Ovary (tissue), 3 donors: Measurements from ENCODE around the gene MAP6.

Experiments used
- CTCF ChIP-seq, 3 donors: fragments of 450-650 bp in 2 of 3; fragments of 200-600 bp in 1 of 3; IDR thresholded peaks; one replicate each; pipeline versions ENCODE4 v1.5.1 to v1.8.0; 2016 to 2022; ENCODE audit warnings: antibody characterized with exemption in 3 of 3, mild to moderate bottlenecking in 1 of 3
- EP300 ChIP-seq: sonication (generic); formaldehyde crosslinking; IDR thresholded peaks from one replicate; pipeline ENCODE4 v1.6.1; 2017; ENCODE audit warnings: antibody characterized with exemption
- POLR2A ChIP-seq: fragments of 450-650 bp; IDR thresholded peaks from one replicate; pipeline ENCODE4 v1.6.1; 2017; ENCODE audit warnings: antibody characterized with exemption, mild to moderate bottlenecking, moderate library complexity
- donor health status: DM: no; HTN: no; CAD: no.

GRCh38 chr11:75627906-75628668 lies 40.8 kb downstream of the MAP6 start:
- no peak for TF ChIP-seq CTCF (IDR thresholded peaks at IDR 0.05)
- TF ChIP-seq POLR2A, result no peak
- TF ChIP-seq EP300, result no peak
